B cell (primary cell): ENCODE measurements around the gene STAG1.

Experiments
- CTCF ChIP-seq: fragments of 200-600 bp; IDR thresholded peaks from one replicate; pipeline ENCODE4 v1.8.0; 2022; ENCODE audit warnings: antibody characterized with exemption, mild to moderate bottlenecking
- EZH2 ChIP-seq: IDR thresholded peaks from 2 replicates; pipeline ENCODE4 v1.6.1; 2012; ENCODE audit warnings: borderline replicate concordance, low read depth, mild to moderate bottlenecking, moderate library complexity, low read length; ENCODE audit not compliant: insufficient read depth, poor library complexity, severe bottlenecking

GRCh38 chr3:136685882-136686281 lies 66.3 kb downstream of the STAG1 start:
- no peak for TF ChIP-seq CTCF
- TF ChIP-seq EZH2 = no peak
